GM15510 (cell line): ENCODE data around the gene SH3RF1.

Experiments used
- POLR2A ChIP-seq: IDR thresholded peaks from 3 replicates; pipeline ENCODE4 v1.6.1; 2011; ENCODE audit warnings: borderline replicate concordance; ENCODE audit not compliant: insufficient read length; ENCODE audit errors: extremely low read depth

SH3RF1 gene

GRCh38 chr4:169066934-169067333, 203.8 kb downstream of the SH3RF1 start:
- no peak for TF ChIP-seq POLR2A

- no peak for TF ChIP-seq POLR2A
Measured at GRCh38 chr4:169064296-169064695, 206.5 kb downstream of the SH3RF1 start.

GRCh38 chr4:169063441-169063840, 207.3 kb downstream of the SH3RF1 start:
- no peak for TF ChIP-seq POLR2A

- no peak for TF ChIP-seq POLR2A
Measured at GRCh38 chr4:169062897-169063244, 207.9 kb downstream of the SH3RF1 start.

- no peak for TF ChIP-seq POLR2A
Measured at GRCh38 chr4:169061386-169061785, 209.4 kb downstream of the SH3RF1 start.

- no peak for TF ChIP-seq POLR2A
Measured at GRCh38 chr4:169060391-169061091, 210.2 kb downstream of the SH3RF1 start.

GRCh38 chr4:169059306-169060211, 211.2 kb downstream of the SH3RF1 start:
- no peak for TF ChIP-seq POLR2A

GRCh38 chr4:169058312-169058711, 212.4 kb downstream of the SH3RF1 start:
- no peak for TF ChIP-seq POLR2A

GRCh38 chr4:169054879-169055278, 215.9 kb downstream of the SH3RF1 start:
- no peak for TF ChIP-seq POLR2A

- no peak for TF ChIP-seq POLR2A
Measured at GRCh38 chr4:169052594-169052945, 218.2 kb downstream of the SH3RF1 start.

GRCh38 chr4:169051761-169052593, 218.8 kb downstream of the SH3RF1 start:
- no peak for TF ChIP-seq POLR2A

GRCh38 chr4:169050881-169051760, 219.6 kb downstream of the SH3RF1 start:
- no peak for TF ChIP-seq POLR2A

GRCh38 chr4:169050284-169050683, 220.5 kb downstream of the SH3RF1 start:
- TF ChIP-seq POLR2A, result no peak

GRCh38 chr4:169048868-169049414, 221.8 kb downstream of the SH3RF1 start:
- no peak for TF ChIP-seq POLR2A
